PC-3 (cell line): ENCODE data around the gene RTBDN. TPM values are rescaled to one million over a fixed set of nuclear protein-coding genes. Genes with fewer than 3 reads are reported as not detected.

ENCODE experiments used
- ATAC-seq: fragments of 200-7000 bp; cut with Tn5 transposase; 2 replicates; pipeline ENCODE4 v1.9.1; 2020; ENCODE audit warnings: mild to moderate bottlenecking, moderate library complexity
- BruUV-seq: library from RNA; stranded (reverse); fragments of 400-500 nt; replicated peaks from 2 replicates; lab custom pipeline; 2021; lab: Mats Ljungman, UMichigan
- CTCF ChIA-PET: fragments of 300-600 bp; sonication (Branson Sonifier 250); formaldehyde crosslinking; loops from one replicate; lab custom pipeline; 2022; ENCODE audit warnings: antibody characterized with exemption; lab: Charles Lee
- POLR2A ChIA-PET: fragments of 300-600 bp; sonication (Branson Sonifier 250); formaldehyde crosslinking; loops from one replicate; lab custom pipeline; 2022; ENCODE audit warnings: antibody characterized with exemption; ENCODE audit not compliant: unreplicated experiment; lab: Charles Lee
- DNase-seq: peaks from one replicate; pipeline ENCODE4 v3.0.0-alpha.2; 2015
- H2AFZ ChIP-seq: fragments of 300-600 bp; sonication (generic); 2 replicates; pipeline ENCODE4 v1.6.0; 2016; ENCODE audit warnings: antibody characterized with exemption, low read length
- H3F3A ChIP-seq: fragments of 300-600 bp; sonication (generic); one replicate; pipeline ENCODE4 v1.6.0; 2017; ENCODE audit warnings: antibody characterized with exemption, low read length, control low read depth, mild to moderate bottlenecking; ENCODE audit not compliant: unreplicated experiment
- H3K27ac ChIP-seq: fragments of 300-600 bp; sonication (generic); 2 replicates; pipeline ENCODE4 v1.5.1; 2016; ENCODE audit warnings: mild to moderate bottlenecking, low read length
- H3K27me3 ChIP-seq: fragments of 300-600 bp; sonication (generic); 2 replicates; pipeline ENCODE4 v1.6.1; 2016; ENCODE audit warnings: low read length, mixed read lengths
- H3K36me3 ChIP-seq: fragments of 300-600 bp; sonication (generic); 2 replicates; pipeline ENCODE4 v1.6.1; 2016; ENCODE audit warnings: low read depth, mixed run types, low read length, mixed read lengths
- H3K4me1 ChIP-seq: fragments of 300-600 bp; sonication (generic); 2 replicates; pipeline ENCODE4 v1.5.1; 2016; ENCODE audit warnings: low read length; ENCODE audit not compliant: insufficient read depth
- H3K4me2 ChIP-seq: fragments of 300-600 bp; sonication (generic); 2 replicates; pipeline ENCODE4 v1.6.0; 2016; ENCODE audit warnings: low read length
- H3K4me3 ChIP-seq: fragments of 300-600 bp; sonication (generic); 2 replicates; pipeline ENCODE4 v1.5.1; 2016; ENCODE audit warnings: mild to moderate bottlenecking, low read length, mixed read lengths
- H3K79me2 ChIP-seq: fragments of 300-600 bp; sonication (generic); 2 replicates; pipeline ENCODE4 v1.6.1; 2017; ENCODE audit warnings: low read length, mixed read lengths
- H3K9ac ChIP-seq: fragments of 300-600 bp; sonication (generic); 2 replicates; pipeline ENCODE4 v1.6.0; 2016; ENCODE audit warnings: mild to moderate bottlenecking, low read length
- H3K9me2 ChIP-seq: fragments of 300-600 bp; sonication (generic); replicated peaks from 2 replicates; pipeline ENCODE4 v1.6.1; 2016; ENCODE audit warnings: mixed run types, low read length, mixed read lengths
- H3K9me3 ChIP-seq: fragments of 300-600 bp; sonication (generic); 2 replicates; pipeline ENCODE4 v1.6.1; 2016; ENCODE audit warnings: low read length, mixed read lengths
- H4K20me1 ChIP-seq: fragments of 300-600 bp; sonication (generic); 2 replicates; pipeline ENCODE4 v1.6.1; 2016; ENCODE audit warnings: low read length, mixed read lengths
- EZH2 ChIP-seq: fragments of 300-600 bp; sonication (generic); IDR thresholded peaks from one replicate; pipeline ENCODE4 v1.6.1; 2017; ENCODE audit warnings: antibody characterized with exemption, mild to moderate bottlenecking, low read length; ENCODE audit not compliant: unreplicated experiment
- EZH2phosphoT487 ChIP-seq: fragments of 300-600 bp; sonication (generic); IDR thresholded peaks from 2 replicates; pipeline ENCODE4 v1.6.1; 2018; ENCODE audit warnings: mild to moderate bottlenecking, antibody characterized with exemption, low read length, borderline replicate concordance
- intact Hi-C: fragments of 100-400 bp; cut with micrococcal nuclease; formaldehyde crosslinking; loops from 2 replicates; pipeline ENCODE4 v1.9.0; 2023
- total RNA-seq: library from RNA; depleted of rRNA; stranded (reverse); fragments of >200 nt; gene quantifications from 2 replicates; pipeline ENCODE4 v1.2.3, GENCODE V29; 2014
- TF ChIP-seq, protein P1 (sequence below): fragments of 300-600 bp; sonication (generic); conservative IDR thresholded peaks from 2 replicates; pipeline ENCODE4 v1.5.1; 2017; ENCODE audit warnings: antibody characterized with exemption, low read depth, mild to moderate bottlenecking, low read length

The RTBDN gene
- total RNA-seq, 1 experiment from 2014 or later: 3.7 TPM

DNA sequence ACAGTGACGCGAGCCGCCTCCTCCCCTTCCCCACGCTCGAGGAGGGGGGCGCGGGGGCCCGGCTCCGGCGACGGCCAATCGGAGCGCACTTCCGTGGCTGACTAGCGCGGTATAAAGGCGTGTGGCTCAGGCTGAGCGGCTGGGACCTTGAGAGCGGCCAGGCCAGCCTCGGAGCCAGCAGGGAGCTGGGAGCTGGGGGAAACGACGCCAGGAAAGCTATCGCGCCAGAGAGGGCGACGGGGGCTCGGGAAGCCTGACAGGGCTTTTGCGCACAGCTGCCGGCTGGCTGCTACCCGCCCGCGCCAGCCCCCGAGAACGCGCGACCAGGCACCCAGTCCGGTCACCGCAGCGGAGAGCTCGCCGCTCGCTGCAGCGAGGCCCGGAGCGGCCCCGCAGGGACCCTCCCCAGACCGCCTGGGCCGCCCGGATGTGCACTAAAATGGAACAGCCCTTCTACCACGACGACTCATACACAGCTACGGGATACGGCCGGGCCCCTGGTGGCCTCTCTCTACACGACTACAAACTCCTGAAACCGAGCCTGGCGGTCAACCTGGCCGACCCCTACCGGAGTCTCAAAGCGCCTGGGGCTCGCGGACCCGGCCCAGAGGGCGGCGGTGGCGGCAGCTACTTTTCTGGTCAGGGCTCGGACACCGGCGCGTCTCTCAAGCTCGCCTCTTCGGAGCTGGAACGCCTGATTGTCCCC, 42.9 kb downstream of the RTBDN start, which contains the start of gene JUNB:
JUNB (plus strand) TSS at position 142 of the 706 bp plus-strand sequence; CDS start at position 428, 286 bp downstream.
- Histone ChIP-seq H3K79me2 (peaks cover 21% of the 10 kb centered on the region), H3K27ac (peak within 1 kb of the TSS; percentile 95), H3K4me2 (peak within 1 kb of the TSS; percentile 92), H3K27me3 (no peaks in the 10 kb centered on the region), H3K4me1 (peaks cover 50% of the 10 kb centered on the region), H3K9me2 (no peaks in the 10 kb centered on the region), H3K9me3 (no peaks in the 10 kb centered on the region), H3K4me3 (peak within 1 kb of the TSS; percentile 90), H3F3A (peaks cover 12% of the 10 kb centered on the region), H3K36me3 (no peaks in the 10 kb centered on the region), H4K20me1 (peaks cover 16% of the 10 kb centered on the region), H2AFZ (peak within 1 kb of the TSS; percentile 70), H3K9ac (peak within 1 kb of the TSS; percentile 89)
- TF ChIP-seq EZH2phosphoT487 (peak; percentile 98), EZH2 (no peak)
- TF ChIP-seq, protein P1, sequence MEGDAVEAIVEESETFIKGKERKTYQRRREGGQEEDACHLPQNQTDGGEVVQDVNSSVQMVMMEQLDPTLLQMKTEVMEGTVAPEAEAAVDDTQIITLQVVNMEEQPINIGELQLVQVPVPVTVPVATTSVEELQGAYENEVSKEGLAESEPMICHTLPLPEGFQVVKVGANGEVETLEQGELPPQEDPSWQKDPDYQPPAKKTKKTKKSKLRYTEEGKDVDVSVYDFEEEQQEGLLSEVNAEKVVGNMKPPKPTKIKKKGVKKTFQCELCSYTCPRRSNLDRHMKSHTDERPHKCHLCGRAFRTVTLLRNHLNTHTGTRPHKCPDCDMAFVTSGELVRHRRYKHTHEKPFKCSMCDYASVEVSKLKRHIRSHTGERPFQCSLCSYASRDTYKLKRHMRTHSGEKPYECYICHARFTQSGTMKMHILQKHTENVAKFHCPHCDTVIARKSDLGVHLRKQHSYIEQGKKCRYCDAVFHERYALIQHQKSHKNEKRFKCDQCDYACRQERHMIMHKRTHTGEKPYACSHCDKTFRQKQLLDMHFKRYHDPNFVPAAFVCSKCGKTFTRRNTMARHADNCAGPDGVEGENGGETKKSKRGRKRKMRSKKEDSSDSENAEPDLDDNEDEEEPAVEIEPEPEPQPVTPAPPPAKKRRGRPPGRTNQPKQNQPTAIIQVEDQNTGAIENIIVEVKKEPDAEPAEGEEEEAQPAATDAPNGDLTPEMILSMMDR: no peak
- no TSS peak for BruUV-seq
- intact Hi-C loops: no loop called here
- DNase-seq (peak; percentile 99), ATAC-seq (peak; percentile 43)
- CTCF ChIA-PET: interaction anchor here (0.5 to 1.1 kb wide), 3 partner anchors 9 to 33 kb away, joined by 5 to 8 read pairs (median 5); no protein-coding TSS in a partner anchor
- POLR2A ChIA-PET: interaction anchor here (0.6 to 1.4 kb wide), 5 partner anchors 13 to 483 kb away, joined by 3 to 13 read pairs (median 8); no protein-coding TSS in a partner anchor

DNA sequence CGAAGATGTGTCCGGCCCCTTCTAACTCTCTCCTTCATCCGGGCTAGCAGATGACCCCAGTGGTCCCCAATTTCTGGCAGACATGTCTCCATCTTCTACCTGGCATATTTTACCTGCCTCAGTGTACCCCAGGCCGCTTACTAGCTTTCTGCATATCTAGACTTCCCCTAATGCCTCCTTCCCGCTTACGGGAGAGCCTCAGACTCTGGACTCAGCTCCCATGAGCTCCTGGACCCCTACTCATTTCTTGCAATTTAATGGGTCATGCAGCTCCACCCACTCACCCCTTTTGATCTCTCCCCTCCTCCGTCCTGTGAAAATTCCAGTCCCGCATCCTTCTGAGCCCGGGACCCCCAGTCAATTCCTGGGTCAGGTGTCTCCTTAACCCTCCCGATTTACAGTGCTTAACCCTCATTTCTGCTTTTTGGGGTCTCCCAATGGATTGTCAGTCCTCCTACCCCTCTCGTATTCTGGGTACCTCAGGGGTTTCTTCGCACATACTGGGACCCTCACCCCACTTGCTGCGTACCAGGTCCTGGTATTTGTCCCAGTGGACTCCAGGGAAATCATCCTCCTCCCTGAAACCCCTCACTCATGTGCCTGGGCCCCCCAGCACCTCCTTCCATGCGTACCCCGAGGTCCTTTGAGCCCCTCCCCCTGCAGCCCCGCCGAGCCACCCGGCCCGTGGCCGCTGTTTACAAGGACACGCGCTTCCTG, 43.6 kb downstream of the RTBDN start:
- no peaks in the 10 kb centered on the region for H3K9me2 ChIP-seq
- H3K4me1 ChIP-seq: peaks cover 52% of the 10 kb centered on the region
- H3K4me2 ChIP-seq: peak overlapping the region; percentile 92
- TF ChIP-seq, protein P1: no peak
- TF ChIP-seq EZH2 (no peak), EZH2phosphoT487 (no peak)
- peak overlapping the region; percentile 69 for H3K27ac ChIP-seq
- ATAC-seq (no peak), DNase-seq (peak; percentile 26)
- no peaks in the 10 kb centered on the region for H3K27me3 ChIP-seq
- peaks cover 16% of the 10 kb centered on the region for H4K20me1 ChIP-seq
- no peaks in the 10 kb centered on the region for H3K36me3 ChIP-seq
- H3K9me3 ChIP-seq: no peaks in the 10 kb centered on the region
- peak overlapping the region; percentile 90 for H3K4me3 ChIP-seq
- peaks cover 21% of the 10 kb centered on the region for H3K79me2 ChIP-seq
- peak overlapping the region; percentile 52 for H3K9ac ChIP-seq
- intact Hi-C loops: no loop called here
- peaks cover 12% of the 10 kb centered on the region for H3F3A ChIP-seq
- POLR2A ChIA-PET: interaction anchor here (0.6 to 1.4 kb wide), 5 partner anchors 12 to 483 kb away, joined by 3 to 13 read pairs (median 8); partner anchors contain the start of gene FARSA
- CTCF ChIA-PET: interaction anchor here (1.0 to 1.1 kb wide), 2 partner anchors 8 to 33 kb away, joined by 5 read pairs; no protein-coding TSS in a partner anchor
- BruUV-seq: no TSS peak
- H2AFZ ChIP-seq: peak overlapping the region; percentile 70; the same call in 1 of the 2 replicates
